A673 (cell line): ENCODE results near the gene EXOSC2.

Experiments used
- CTCF ChIP-seq: fragments of 300-800, 200-600 bp; sonication (generic); conservative IDR thresholded peaks from 2 replicates; pipeline ENCODE4 v1.5.1; 2017; ENCODE audit warnings: low read depth, mild to moderate bottlenecking, antibody characterized with exemption, low read length, moderate library complexity, mixed read lengths
- EZH2 ChIP-seq: fragments of 200-600 bp; sonication (generic); IDR thresholded peaks from 2 replicates; pipeline ENCODE4 v1.6.1; 2017; ENCODE audit warnings: borderline replicate concordance, low read depth, mild to moderate bottlenecking, mixed read lengths, antibody characterized with exemption, low read length; ENCODE audit not compliant: poor library complexity, severe bottlenecking

- no peak for TF ChIP-seq CTCF
- TF ChIP-seq EZH2, result no peak
Measured at GRCh38 chr9:130741831-130742449, 48.4 kb downstream of the EXOSC2 start.
